Ascending aorta (tissue), 2 donors: ENCODE results near the gene SNCAIP. TPM values are rescaled to one million over a fixed set of nuclear protein-coding genes. Genes with fewer than 3 reads are reported as not detected.
"Not testable (repeated sequence)": the region's sequence is repeated elsewhere in the genome, so short reads cannot be mapped to it uniquely, and the experiment has no call there.

Experiments
- DNase-seq, 2 donors: peaks; one replicate each; pipeline ENCODE4 v3.0.0-alpha.2; 2019; ENCODE audit warnings: low spot score in 2 of 2
- H3K27ac ChIP-seq, 2 donors: fragments of 200-600 bp; sonication (generic); one replicate each; pipeline ENCODE4 v1.5.1; 2016 to 2017; ENCODE audit warnings: mild to moderate bottlenecking in 1 of 2
- H3K27me3 ChIP-seq: fragments of 200-600 bp; sonication (generic); one replicate; pipeline ENCODE4 v1.5.1; 2017
- H3K36me3 ChIP-seq, 2 donors: fragments of 200-600 bp; sonication (generic); one replicate each; pipeline ENCODE4 v1.5.1; 2016
- H3K4me1 ChIP-seq, 2 donors: fragments of 200-600 bp; sonication (generic); one replicate each; pipeline ENCODE4 v1.5.1; 2016 to 2017; ENCODE audit warnings: mild to moderate bottlenecking in 1 of 2
- H3K4me3 ChIP-seq, 2 donors: fragments of 200-600 bp; sonication (generic); one replicate each; pipeline ENCODE4 v1.5.1; 2016 to 2017; ENCODE audit warnings: mild to moderate bottlenecking in 1 of 2
- H3K9me3 ChIP-seq, 2 donors: fragments of 200-600 bp; sonication (generic); one replicate each; pipeline ENCODE4 v1.5.1; 2016
- intact Hi-C: fragments of 100-400 bp; cut with DNase I; formaldehyde crosslinking; loops from one replicate; pipeline ENCODE4 v1.15.1; 2023
- total RNA-seq: library from RNA; depleted of rRNA; stranded (reverse); fragments of >200 nt; gene quantifications from one replicate; pipeline ENCODE4 v1.1.0, GENCODE V29; 2016
- TF ChIP-seq, protein P1 (sequence below), 3 experiments: fragments of 200-600 bp in 2 of 3; fragments of 450-650 bp in 1 of 3; sonication (generic) in 2 of 3; IDR thresholded peaks; one replicate each; pipeline ENCODE4 v1.5.1; 2016 to 2019; ENCODE audit warnings: antibody characterized with exemption in 3 of 3, mild to moderate bottlenecking in 1 of 3, moderate library complexity in 1 of 3

The SNCAIP gene
- total RNA-seq, 1 donor from 2014 or later, result 2.9 TPM

DNA sequence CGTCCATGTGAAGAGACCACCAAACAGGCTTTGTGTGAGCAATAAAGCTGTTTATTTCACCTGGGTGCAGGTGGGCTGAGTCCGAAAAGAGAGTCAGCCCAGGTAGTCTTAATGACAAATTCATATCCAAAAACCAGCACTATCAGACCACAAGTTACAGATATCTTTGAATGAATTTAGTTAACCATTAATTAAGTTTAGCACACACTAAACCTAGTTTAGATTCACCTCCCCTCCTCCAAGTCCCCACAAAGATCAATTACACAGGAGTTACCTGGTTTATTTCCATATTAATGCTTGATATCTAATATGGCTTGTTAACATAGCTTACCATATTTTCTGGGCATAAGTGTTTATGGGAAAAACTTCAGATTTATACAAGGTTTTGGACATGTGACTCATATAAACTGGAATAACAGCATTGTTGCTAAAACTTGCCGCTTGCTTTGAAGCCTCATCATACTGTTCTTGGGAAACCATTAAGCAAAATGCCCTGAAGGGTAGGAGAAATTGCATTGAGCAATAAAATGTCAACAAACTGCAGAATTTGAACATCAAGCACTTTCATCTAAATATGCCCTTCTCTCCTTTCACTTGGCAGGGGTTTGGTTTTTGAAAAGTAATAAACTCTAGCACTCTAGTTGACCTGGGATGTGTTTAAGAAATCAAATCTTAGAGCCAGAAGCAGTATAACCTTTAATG lies 166.9 kb downstream of the SNCAIP start:
- Histone ChIP-seq H3K36me3 (no peaks in the 10 kb centered on the region), H3K9me3 (no peaks in the 10 kb centered on the region), H3K4me3 (no peak overlapping the region), H3K4me1 (no peaks in the 10 kb centered on the region), H3K27me3 (no peaks in the 10 kb centered on the region), H3K27ac (no peak overlapping the region)
- intact Hi-C loops, result no loop called here
- TF ChIP-seq, protein P1, sequence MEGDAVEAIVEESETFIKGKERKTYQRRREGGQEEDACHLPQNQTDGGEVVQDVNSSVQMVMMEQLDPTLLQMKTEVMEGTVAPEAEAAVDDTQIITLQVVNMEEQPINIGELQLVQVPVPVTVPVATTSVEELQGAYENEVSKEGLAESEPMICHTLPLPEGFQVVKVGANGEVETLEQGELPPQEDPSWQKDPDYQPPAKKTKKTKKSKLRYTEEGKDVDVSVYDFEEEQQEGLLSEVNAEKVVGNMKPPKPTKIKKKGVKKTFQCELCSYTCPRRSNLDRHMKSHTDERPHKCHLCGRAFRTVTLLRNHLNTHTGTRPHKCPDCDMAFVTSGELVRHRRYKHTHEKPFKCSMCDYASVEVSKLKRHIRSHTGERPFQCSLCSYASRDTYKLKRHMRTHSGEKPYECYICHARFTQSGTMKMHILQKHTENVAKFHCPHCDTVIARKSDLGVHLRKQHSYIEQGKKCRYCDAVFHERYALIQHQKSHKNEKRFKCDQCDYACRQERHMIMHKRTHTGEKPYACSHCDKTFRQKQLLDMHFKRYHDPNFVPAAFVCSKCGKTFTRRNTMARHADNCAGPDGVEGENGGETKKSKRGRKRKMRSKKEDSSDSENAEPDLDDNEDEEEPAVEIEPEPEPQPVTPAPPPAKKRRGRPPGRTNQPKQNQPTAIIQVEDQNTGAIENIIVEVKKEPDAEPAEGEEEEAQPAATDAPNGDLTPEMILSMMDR (IDR thresholded peaks at IDR 0.05), result no peak
- no peak for DNase-seq

DNA sequence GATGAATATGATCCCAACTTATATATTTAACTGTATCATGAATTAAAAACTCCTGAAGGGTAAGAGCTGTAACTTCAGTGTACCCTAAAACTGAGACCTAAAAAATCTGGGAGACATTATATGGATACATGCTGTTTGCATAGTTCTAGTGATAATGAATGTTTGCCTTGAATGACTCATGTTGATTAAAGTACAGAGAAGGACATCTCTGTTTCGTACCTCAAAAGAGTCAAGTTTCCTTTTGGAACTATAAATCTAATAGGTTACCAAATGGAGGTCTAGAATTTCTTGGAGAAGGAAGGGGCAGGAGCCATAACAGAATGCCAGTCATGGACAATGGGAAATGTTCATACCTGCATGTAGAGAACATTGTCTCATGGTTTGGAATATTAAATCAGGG lies 168.1 kb downstream of the SNCAIP start:
- Histone ChIP-seq H3K4me3 (no peak overlapping the region), H3K27me3 (no peaks in the 10 kb centered on the region), H3K27ac (no peak overlapping the region), H3K4me1 (no peaks in the 10 kb centered on the region), H3K36me3 (no peaks in the 10 kb centered on the region), H3K9me3 (no peaks in the 10 kb centered on the region)
- intact Hi-C loops, result no loop called here
- TF ChIP-seq, protein P1 (IDR thresholded peaks at IDR 0.05), result no peak
- no peak for DNase-seq

DNA sequence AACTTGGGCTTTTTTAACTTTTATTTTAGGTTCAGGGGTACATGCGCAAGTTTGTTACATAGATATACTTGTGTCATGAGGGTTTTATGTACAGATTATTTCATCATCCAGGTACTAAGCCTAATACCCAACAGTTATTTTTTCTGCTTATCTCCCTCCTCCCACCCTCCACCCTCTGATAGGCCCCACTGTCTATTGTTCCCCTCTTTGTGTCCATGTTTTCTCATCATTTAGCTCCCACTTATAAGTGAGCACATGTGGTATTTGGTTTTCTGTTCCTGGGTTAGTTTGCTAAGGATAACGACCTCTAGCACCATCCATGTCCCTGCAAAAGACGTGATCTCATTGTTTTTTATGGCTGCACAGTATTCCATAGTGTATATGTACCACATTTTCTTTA lies 172.1 kb downstream of the SNCAIP start:
- intact Hi-C loops, result no loop called here
- no peak overlapping the region for H3K4me3 ChIP-seq

DNA sequence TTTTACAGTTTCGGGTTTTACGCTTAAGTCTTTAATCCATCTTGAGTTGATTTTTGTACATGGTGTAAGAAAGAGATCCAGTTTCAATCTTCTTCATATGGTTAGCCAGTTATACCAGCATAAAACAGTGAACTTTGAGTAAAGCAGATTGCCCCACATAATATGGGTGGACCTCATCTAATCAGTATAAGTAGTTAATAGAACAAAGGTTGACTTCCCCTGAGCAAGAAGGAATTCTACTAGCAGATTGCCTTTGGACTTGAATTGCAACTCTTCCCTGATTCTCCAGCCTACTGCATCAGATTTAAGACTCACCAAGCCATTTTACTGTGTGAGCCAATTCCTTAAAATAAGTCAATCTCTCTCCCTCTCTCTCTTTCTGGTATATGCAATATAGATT lies 173.2 kb downstream of the SNCAIP start:
- TF ChIP-seq, protein P1 (IDR thresholded peaks at IDR 0.05), result no peak
- Histone ChIP-seq H3K4me3 (no peak overlapping the region), H3K4me1 (no peaks in the 10 kb centered on the region), H3K27ac (no peak overlapping the region), H3K27me3 (no peaks in the 10 kb centered on the region), H3K9me3 (no peaks in the 10 kb centered on the region), H3K36me3 (no peaks in the 10 kb centered on the region)
- no peak for DNase-seq
- intact Hi-C loops, result no loop called here

More for the DNA sequence above, 172.1 kb downstream of the SNCAIP start:
- no peak for DNase-seq
- H3K27ac ChIP-seq, result no peak overlapping the region
- TF ChIP-seq, protein P1 (IDR thresholded peaks at IDR 0.05), result no peak
- H3K36me3 ChIP-seq, result no peaks in the 10 kb centered on the region
- no peaks in the 10 kb centered on the region for H3K4me1 ChIP-seq
- no peaks in the 10 kb centered on the region for H3K27me3 ChIP-seq
- no peaks in the 10 kb centered on the region for H3K9me3 ChIP-seq

DNA sequence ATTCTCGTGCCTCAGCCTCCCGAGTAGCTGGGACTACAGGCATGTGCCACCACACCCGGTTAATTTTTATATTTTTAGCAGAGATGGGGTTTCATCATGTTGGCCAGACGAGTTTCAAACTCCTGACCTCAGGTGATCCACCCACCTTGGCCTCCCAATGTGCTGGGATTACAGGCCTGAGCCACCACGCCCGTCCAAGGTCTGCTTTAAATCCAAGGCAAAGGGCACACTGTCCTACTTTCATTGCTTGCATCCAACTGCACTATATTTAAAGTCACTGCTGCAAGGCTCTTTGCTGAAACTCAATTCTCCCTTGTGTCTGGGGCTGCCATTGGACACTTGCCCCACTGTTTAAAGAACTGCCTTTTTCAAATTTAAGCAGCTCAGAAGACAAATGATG lies 174.6 kb downstream of the SNCAIP start:
- H3K36me3 ChIP-seq, DNase-seq, H3K4me3 ChIP-seq, H3K9me3 ChIP-seq, H3K4me1 ChIP-seq, H3K27ac ChIP-seq, intact Hi-C loops, H3K27me3 ChIP-seq: not testable (repeated sequence)

DNA sequence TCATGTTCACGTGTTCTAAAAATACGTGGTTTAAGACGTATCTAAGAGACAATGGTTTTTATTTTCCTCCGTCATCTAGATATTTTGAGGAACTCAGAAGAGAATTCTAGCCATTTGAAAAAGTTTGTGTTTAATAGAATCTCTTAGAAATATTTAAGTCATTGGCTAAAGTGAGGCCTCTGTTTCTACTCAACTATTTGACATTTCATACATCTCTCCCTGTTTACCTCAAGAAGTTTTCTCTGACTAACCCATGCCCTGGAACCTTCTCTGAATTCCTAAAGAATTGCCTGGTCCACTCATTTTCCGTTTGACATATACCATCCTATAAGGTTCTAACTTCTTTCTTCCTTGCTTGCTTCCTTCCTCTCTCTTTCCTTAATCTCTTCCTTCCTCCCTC lies 178.7 kb downstream of the SNCAIP start:
- no peak for DNase-seq
- no peaks in the 10 kb centered on the region for H3K4me1 ChIP-seq
- H3K9me3 ChIP-seq, result no peaks in the 10 kb centered on the region
- H3K27ac ChIP-seq, result no peak overlapping the region
- no peaks in the 10 kb centered on the region for H3K36me3 ChIP-seq
- intact Hi-C loops, result no loop called here
- TF ChIP-seq, protein P1 (IDR thresholded peaks at IDR 0.05), result no peak
- no peaks in the 10 kb centered on the region for H3K27me3 ChIP-seq
- no peak overlapping the region for H3K4me3 ChIP-seq
